Calu3 (cell line): ENCODE results near the gene NPM1. TPM values are rescaled to one million over a fixed set of nuclear protein-coding genes. Genes with fewer than 3 reads are reported as not detected.
"Not testable (repeated sequence)": the region's sequence is repeated elsewhere in the genome, so short reads cannot be mapped to it uniquely, and the experiment has no call there.

Source experiments
- BruUV-seq: library from RNA; stranded (reverse); fragments of 400-500 nt; replicated peaks from 2 replicates; lab custom pipeline; 2021; lab: Mats Ljungman, UMichigan
- CTCF ChIA-PET: fragments of 300-600 bp; sonication (Branson Sonifier 250); formaldehyde crosslinking; loops from one replicate; lab custom pipeline; 2022; ENCODE audit warnings: antibody characterized with exemption; lab: Charles Lee
- DNase-seq: peaks from one replicate; pipeline ENCODE4 v3.0.0; 2022
- H3K27ac Mint-ChIP-seq: one replicate; pipeline ENCODE4 v1.8.0; 2022; ENCODE audit warnings: mixed read lengths; ENCODE audit not compliant: unreplicated experiment
- H3K27me3 Mint-ChIP-seq: one replicate; pipeline ENCODE4 v1.8.0; 2022; ENCODE audit warnings: mixed read lengths; ENCODE audit not compliant: unreplicated experiment
- H3K36me3 Mint-ChIP-seq: one replicate; pipeline ENCODE4 v1.8.0; 2022; ENCODE audit warnings: mild to moderate bottlenecking, moderate library complexity, mixed read lengths; ENCODE audit not compliant: insufficient read depth, unreplicated experiment
- H3K4me1 Mint-ChIP-seq: one replicate; pipeline ENCODE4 v1.8.0; 2022; ENCODE audit warnings: mild to moderate bottlenecking, low read depth, mixed read lengths; ENCODE audit not compliant: unreplicated experiment
- H3K4me3 Mint-ChIP-seq: one replicate; pipeline ENCODE4 v1.8.0; 2022; ENCODE audit warnings: mild to moderate bottlenecking, low read depth, moderate library complexity, mixed read lengths; ENCODE audit not compliant: unreplicated experiment
- H3K9me3 Mint-ChIP-seq: one replicate; pipeline ENCODE4 v1.8.0; 2022; ENCODE audit warnings: low read depth, mixed read lengths; ENCODE audit not compliant: unreplicated experiment
- intact Hi-C: fragments of 100-400 bp; cut with micrococcal nuclease; formaldehyde crosslinking; loops from one replicate; pipeline ENCODE4 v1.10.0; 2022; ENCODE audit not compliant: unreplicated experiment
- total RNA-seq: library from RNA; stranded (reverse); gene quantifications from 2 replicates; pipeline ENCODE4 v1.2.3, GENCODE V29; 2022
- TF ChIP-seq, protein P1 (sequence below): fragments of 200-600 bp; IDR thresholded peaks from one replicate; pipeline ENCODE4 v1.8.0; 2022; ENCODE audit warnings: antibody characterized with exemption; ENCODE audit not compliant: unreplicated experiment

Gene NPM1
- total RNA-seq, 1 experiment from 2014 or later: 1,863 TPM

GRCh38 chr5:171370881-171371280, 16.8 kb upstream of the NPM1 start:
- H3K27ac Mint-ChIP-seq, H3K36me3 Mint-ChIP-seq, H3K4me3 Mint-ChIP-seq, H3K9me3 Mint-ChIP-seq, H3K27me3 Mint-ChIP-seq, intact Hi-C loops, BruUV-seq, H3K4me1 Mint-ChIP-seq: not testable (repeated sequence)
- CTCF ChIA-PET: interaction anchor here (0.6 to 1.2 kb wide), 3 partner anchors 17 to 857 kb away, joined by 3 to 5 read pairs (median 3); no protein-coding TSS in a partner anchor
- TF ChIP-seq, protein P1, sequence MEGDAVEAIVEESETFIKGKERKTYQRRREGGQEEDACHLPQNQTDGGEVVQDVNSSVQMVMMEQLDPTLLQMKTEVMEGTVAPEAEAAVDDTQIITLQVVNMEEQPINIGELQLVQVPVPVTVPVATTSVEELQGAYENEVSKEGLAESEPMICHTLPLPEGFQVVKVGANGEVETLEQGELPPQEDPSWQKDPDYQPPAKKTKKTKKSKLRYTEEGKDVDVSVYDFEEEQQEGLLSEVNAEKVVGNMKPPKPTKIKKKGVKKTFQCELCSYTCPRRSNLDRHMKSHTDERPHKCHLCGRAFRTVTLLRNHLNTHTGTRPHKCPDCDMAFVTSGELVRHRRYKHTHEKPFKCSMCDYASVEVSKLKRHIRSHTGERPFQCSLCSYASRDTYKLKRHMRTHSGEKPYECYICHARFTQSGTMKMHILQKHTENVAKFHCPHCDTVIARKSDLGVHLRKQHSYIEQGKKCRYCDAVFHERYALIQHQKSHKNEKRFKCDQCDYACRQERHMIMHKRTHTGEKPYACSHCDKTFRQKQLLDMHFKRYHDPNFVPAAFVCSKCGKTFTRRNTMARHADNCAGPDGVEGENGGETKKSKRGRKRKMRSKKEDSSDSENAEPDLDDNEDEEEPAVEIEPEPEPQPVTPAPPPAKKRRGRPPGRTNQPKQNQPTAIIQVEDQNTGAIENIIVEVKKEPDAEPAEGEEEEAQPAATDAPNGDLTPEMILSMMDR: peak; percentile 22
- peak; percentile 23 for DNase-seq

DNA sequence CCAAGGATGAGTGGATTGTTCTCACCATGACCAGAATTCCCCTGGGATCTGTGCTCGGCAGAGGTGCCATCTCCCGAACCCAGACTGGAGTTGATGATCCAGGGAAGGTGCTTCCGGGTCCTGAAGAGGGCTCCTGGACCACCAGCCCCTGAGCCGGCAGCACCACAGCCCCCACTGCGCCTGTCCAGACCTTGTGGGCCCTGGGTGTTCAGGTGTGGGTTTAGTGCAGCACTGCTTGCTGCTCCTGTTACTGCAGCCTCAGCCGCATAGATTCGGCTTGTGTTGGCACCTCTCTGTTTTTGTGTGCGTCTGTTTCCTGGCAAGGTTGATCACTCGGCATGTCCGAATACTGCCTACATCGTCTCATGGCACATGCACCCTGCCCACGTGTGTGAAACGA, 16.3 kb upstream of the NPM1 start:
- CTCF ChIA-PET: interaction anchor here (0.6 to 1.2 kb wide), 3 partner anchors 17 to 856 kb away, joined by 3 to 5 read pairs (median 3); no protein-coding TSS in a partner anchor
- no TSS peak for BruUV-seq

DNA sequence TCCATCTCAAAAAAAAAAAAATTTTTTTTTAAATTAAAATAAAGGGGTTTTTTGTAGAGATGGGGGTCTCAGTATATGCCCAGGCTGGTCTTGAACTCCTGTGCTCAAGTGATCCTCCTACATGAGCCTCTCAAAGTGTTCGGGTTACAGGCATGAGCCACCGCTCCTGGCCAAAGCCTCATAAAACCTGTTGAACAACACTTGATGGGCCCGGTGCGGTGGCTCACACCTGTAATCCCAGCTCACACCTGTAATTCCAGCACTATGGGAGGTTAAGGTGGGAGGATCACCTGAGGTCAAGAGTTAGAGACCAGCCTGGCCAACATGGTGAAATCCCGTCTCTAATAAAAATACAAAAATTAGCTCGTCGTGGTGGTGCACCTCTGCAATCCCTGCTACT, 7.7 kb upstream of the NPM1 start:
- Mint-ChIP-seq H3K27ac (no peak overlapping the region), H3K4me1 (peaks cover 1% of the 10 kb centered on the region)
- intact Hi-C loops: no loop called here

More for the DNA sequence above, 16.3 kb upstream of the NPM1 start:
- DNase-seq: no peak
- Mint-ChIP-seq H3K27me3 (no peaks in the 10 kb centered on the region), H3K4me1 (no peaks in the 10 kb centered on the region), H3K9me3 (no peaks in the 10 kb centered on the region), H3K36me3 (no peaks in the 10 kb centered on the region), H3K4me3 (no peak overlapping the region), H3K27ac (no peak overlapping the region)
- intact Hi-C loops: no loop called here
- TF ChIP-seq, protein P1: no peak

DNA sequence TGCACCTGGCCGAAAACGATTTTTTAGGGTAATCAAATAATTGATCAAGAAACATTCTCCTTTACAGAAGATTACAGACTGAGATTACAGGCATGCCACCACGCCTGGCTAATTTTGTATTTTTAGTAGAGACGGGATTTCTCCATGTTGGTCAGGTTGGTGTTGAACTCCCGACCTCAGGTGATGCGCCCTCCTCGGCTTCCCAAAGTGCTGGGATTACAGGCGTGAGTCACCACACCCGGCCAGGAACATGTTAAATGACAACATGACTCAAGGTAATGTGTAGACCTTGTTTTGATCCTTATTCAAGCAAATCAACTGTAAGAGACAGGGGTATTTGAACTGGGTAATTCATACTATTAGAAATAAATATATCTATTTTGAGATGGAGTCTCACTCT, 3.2 kb upstream of the NPM1 start:
- H3K27ac Mint-ChIP-seq, DNase-seq, H3K4me3 Mint-ChIP-seq, intact Hi-C loops, H3K9me3 Mint-ChIP-seq, BruUV-seq, CTCF ChIA-PET: not testable (repeated sequence)
- peaks cover 20% of the 10 kb centered on the region for H3K4me1 Mint-ChIP-seq
- peaks cover 29% of the 10 kb centered on the region for H3K36me3 Mint-ChIP-seq
- peaks cover 11% of the 10 kb centered on the region for H3K27me3 Mint-ChIP-seq

More for the DNA sequence above, 7.7 kb upstream of the NPM1 start:
- Mint-ChIP-seq H3K36me3 (no peaks in the 10 kb centered on the region), H3K27me3 (no peaks in the 10 kb centered on the region), H3K9me3 (no peaks in the 10 kb centered on the region), H3K4me3 (no peak overlapping the region)
- CTCF ChIA-PET: interaction anchor here (0.7 kb wide), 1 partner anchor 975 kb away, joined by 3 read pairs; no protein-coding TSS in a partner anchor
- DNase-seq: no peak
- BruUV-seq: no TSS peak
- TF ChIP-seq, protein P1: no peak

- H3K9me3 Mint-ChIP-seq, BruUV-seq, DNase-seq, H3K27ac Mint-ChIP-seq, CTCF ChIA-PET, H3K4me3 Mint-ChIP-seq: not testable (repeated sequence)
- Mint-ChIP-seq H3K27me3 (peaks cover 11% of the 10 kb centered on the region), H3K4me1 (peaks cover 20% of the 10 kb centered on the region), H3K36me3 (peaks cover 34% of the 10 kb centered on the region)
- intact Hi-C loops: loop anchor here (5.0 kb wide), 1 partner anchor 603 kb away; the partner anchor contains the start of gene GABRP
Measured at GRCh38 chr5:171384999-171385398, 2.6 kb upstream of the NPM1 start.
